OCI-LY7 (cell line): ENCODE measurements around the gene GGN.

Source experiments
- EZH2phosphoT487 ChIP-seq: fragments of 200-600 bp; sonication (generic); IDR thresholded peaks from 2 replicates; pipeline ENCODE4 v1.6.1; 2018; ENCODE audit warnings: low read depth, borderline replicate concordance, mild to moderate bottlenecking, mixed run types, antibody characterized with exemption, low read length, moderate library complexity, mixed read lengths
- TF ChIP-seq, protein P1 (sequence below): fragments of 200-600 bp; sonication (generic); conservative IDR thresholded peaks from 2 replicates; pipeline ENCODE4 v1.5.1; 2014; ENCODE audit warnings: mild to moderate bottlenecking, antibody characterized with exemption, low read length, moderate library complexity, mixed read lengths

DNA sequence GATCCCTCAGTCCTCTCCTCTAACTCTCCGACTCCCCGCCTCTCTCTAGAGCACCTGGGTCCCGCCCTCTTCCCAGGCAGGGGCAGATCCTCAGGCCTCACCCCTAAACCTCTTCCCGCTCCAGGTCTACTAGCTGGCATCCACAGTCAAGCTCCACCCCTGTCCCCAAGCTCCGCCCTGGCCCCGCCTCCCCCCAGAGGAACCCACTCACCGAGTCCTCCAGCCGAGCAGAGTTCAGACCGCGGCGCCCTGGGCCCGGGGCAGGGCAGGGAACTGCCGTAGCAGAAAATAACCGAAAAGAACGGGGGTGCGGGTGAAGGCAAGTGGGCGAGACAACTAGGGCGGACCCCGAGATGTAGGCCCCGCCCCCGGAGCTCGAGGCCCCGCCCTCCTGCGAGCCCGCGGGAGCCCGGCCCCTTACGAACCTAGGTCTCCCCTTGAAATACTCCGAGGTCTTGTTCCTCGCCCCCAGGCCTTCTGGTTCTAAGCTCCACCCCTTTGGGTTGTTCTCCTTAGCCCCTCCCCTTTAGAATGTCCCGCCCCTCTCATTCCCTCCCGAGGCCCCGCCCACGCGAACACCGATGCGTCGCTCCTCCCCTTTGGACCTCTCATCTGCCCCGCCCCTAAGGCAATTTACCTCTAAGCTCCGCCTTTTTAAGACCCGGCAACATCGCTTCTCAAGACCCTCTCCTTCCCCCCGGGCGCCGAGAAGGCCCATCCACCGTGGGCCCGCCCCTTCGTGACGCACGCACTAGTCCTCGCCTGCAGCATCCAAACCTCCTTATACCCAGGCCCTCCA, at the start of gene GGN:
- TF ChIP-seq, protein P1, sequence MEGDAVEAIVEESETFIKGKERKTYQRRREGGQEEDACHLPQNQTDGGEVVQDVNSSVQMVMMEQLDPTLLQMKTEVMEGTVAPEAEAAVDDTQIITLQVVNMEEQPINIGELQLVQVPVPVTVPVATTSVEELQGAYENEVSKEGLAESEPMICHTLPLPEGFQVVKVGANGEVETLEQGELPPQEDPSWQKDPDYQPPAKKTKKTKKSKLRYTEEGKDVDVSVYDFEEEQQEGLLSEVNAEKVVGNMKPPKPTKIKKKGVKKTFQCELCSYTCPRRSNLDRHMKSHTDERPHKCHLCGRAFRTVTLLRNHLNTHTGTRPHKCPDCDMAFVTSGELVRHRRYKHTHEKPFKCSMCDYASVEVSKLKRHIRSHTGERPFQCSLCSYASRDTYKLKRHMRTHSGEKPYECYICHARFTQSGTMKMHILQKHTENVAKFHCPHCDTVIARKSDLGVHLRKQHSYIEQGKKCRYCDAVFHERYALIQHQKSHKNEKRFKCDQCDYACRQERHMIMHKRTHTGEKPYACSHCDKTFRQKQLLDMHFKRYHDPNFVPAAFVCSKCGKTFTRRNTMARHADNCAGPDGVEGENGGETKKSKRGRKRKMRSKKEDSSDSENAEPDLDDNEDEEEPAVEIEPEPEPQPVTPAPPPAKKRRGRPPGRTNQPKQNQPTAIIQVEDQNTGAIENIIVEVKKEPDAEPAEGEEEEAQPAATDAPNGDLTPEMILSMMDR, result no peak
- no peak for TF ChIP-seq EZH2phosphoT487
